Testis (tissue), 3 donors: ENCODE data around the gene ATG5. TPM values are rescaled to one million over a fixed set of nuclear protein-coding genes. Genes with fewer than 3 reads are reported as not detected.

ENCODE experiments used
- DNase-seq: peaks from one replicate; pipeline ENCODE4 v3.0.0-alpha.2; 2019
- H3K27ac ChIP-seq, 2 donors: fragments of 200-600 bp; sonication (generic); one replicate each; pipeline ENCODE4 v1.5.1; 2019
- H3K27me3 ChIP-seq: fragments of 200-600 bp; sonication (generic); one replicate; pipeline ENCODE4 v1.5.1; 2019
- H3K36me3 ChIP-seq: fragments of 200-600 bp; sonication (generic); one replicate; pipeline ENCODE4 v1.5.1; 2017; ENCODE audit warnings: low read depth; ENCODE audit errors: missing control alignments
- H3K4me1 ChIP-seq: fragments of 200-600 bp; sonication (generic); one replicate; pipeline ENCODE4 v1.5.1; 2019
- H3K4me3 ChIP-seq, 2 donors: fragments of 200-600 bp; sonication (generic); one replicate each; pipeline ENCODE4 v1.5.1; 2017 to 2019
- H3K9me3 ChIP-seq: fragments of 200-600 bp; sonication (generic); one replicate; pipeline ENCODE4 v1.5.1; 2017
- POLR2A ChIP-seq: fragments of 450-650 bp; IDR thresholded peaks from one replicate; pipeline ENCODE4 v1.6.1; 2017; ENCODE audit warnings: antibody characterized with exemption, mild to moderate bottlenecking, moderate library complexity
- WGBS, 2 donors: methylation state at CpG; one replicate each; pipeline ENCODE4 v1.1.5; 2018; 5-methylcytosine and 5-hydroxymethylcytosine counted together
- intact Hi-C: fragments of 100-400 bp; cut with DNase I; formaldehyde crosslinking; loops from one replicate; pipeline ENCODE4 v1.15.1; 2023; ENCODE audit warnings: low total_unique reads
- polyA plus RNA-seq: library from polyadenylated mRNA; stranded (reverse); fragments of 350-450 nt; fragmentation: Illumina TruSeq; extraction: RNeasy Lipid Tissue Mini Kit (QIAGEN cat#74804); gene quantifications from one replicate; pipeline ENCODE4 v1.2.3, GENCODE V29; 2014; ENCODE audit warnings: low read depth, low replicate concordance; ENCODE audit not compliant: insufficient read depth
- total RNA-seq, 2 donors: library from RNA; depleted of rRNA; stranded (reverse); fragments of >200 nt; gene quantifications; one replicate each; pipeline ENCODE4 v1.2.3, GENCODE V29; 2016
- TF ChIP-seq, protein P1 (sequence below), 3 experiments: fragments of 450-650 bp in 2 of 3; fragments of 200-600 bp in 1 of 3; sonication (generic) in 1 of 3; IDR thresholded peaks; one replicate each; pipeline ENCODE4 v1.5.1; 2016 to 2019; ENCODE audit warnings: antibody characterized with exemption in 3 of 3, mild to moderate bottlenecking in 2 of 3, moderate library complexity in 1 of 3

The ATG5 gene
- total and polyA plus RNA-seq, 3 donors from 2014 or later: 21.5 to 34.9 (median 27.6) TPM

- Histone ChIP-seq H3K4me3 (no peak overlapping the region), H3K36me3 (no peaks in the 10 kb centered on the region), H3K4me1 (no peaks in the 10 kb centered on the region), H3K9me3 (no peaks in the 10 kb centered on the region), H3K27me3 (no peaks in the 10 kb centered on the region), H3K27ac (no peak overlapping the region)
- intact Hi-C loops: no loop called here
- DNase-seq: no peak
- 83 to 86% methylated on average over 2 of the region's 2 CpGs for WGBS, 2 donors
- TF ChIP-seq, protein P1, sequence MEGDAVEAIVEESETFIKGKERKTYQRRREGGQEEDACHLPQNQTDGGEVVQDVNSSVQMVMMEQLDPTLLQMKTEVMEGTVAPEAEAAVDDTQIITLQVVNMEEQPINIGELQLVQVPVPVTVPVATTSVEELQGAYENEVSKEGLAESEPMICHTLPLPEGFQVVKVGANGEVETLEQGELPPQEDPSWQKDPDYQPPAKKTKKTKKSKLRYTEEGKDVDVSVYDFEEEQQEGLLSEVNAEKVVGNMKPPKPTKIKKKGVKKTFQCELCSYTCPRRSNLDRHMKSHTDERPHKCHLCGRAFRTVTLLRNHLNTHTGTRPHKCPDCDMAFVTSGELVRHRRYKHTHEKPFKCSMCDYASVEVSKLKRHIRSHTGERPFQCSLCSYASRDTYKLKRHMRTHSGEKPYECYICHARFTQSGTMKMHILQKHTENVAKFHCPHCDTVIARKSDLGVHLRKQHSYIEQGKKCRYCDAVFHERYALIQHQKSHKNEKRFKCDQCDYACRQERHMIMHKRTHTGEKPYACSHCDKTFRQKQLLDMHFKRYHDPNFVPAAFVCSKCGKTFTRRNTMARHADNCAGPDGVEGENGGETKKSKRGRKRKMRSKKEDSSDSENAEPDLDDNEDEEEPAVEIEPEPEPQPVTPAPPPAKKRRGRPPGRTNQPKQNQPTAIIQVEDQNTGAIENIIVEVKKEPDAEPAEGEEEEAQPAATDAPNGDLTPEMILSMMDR (IDR thresholded peaks at IDR 0.05): no peak
- no peak for TF ChIP-seq POLR2A
Measured at GRCh38 chr6:106173124-106173879, 152.3 kb downstream of the ATG5 start.

DNA sequence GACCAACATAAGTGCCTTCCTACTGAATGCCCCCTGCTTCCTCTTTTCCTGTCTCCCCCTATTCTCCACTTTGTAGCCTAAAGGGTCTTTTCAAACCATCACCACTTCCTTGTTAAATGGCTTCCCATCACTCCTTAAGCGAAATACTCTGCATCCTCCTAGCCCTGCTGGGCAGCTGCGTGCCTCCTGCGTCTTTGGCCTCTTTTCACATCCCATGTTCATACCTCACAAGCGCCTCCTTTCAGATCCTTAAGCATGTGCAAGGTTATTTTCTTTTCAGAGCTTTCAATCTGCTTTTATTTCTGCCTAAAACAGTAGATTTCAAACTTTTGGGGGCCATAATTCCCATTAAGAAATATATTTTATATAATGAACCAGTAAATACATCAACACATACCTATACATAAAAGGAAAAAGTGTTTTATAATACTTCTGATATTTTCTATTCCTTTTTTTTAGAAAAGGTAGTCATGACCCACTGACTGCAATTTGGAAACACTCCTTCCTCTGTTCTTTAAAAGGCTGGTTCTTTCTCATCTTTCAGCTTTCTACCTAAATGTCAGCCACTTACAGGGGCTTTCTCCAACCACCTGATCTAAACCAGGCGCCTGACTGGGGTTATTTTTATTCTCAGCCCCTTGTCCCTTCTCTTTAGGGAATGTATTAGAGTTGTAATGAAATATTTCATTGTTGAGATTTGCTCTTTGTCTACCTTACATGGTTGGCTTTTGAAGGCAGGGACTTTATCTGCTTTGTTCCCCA is 155.3 kb downstream of the ATG5 start:
- Histone ChIP-seq H3K27ac (no peak overlapping the region), H3K9me3 (no peaks in the 10 kb centered on the region), H3K4me3 (no peak overlapping the region), H3K4me1 (no peaks in the 10 kb centered on the region), H3K36me3 (no peaks in the 10 kb centered on the region), H3K27me3 (no peaks in the 10 kb centered on the region)
- TF ChIP-seq, protein P1 (IDR thresholded peaks at IDR 0.05): no peak
- no peak for TF ChIP-seq POLR2A
- DNase-seq: no peak
- WGBS, 2 donors: 91 to 95% methylated on average over 5 of the region's 5 CpGs
- intact Hi-C loops: no loop called here

GRCh38 chr6:106169517-106169916 is 156.0 kb downstream of the ATG5 start:
- no peak overlapping the region for H3K27ac ChIP-seq
- TF ChIP-seq, protein P1 (IDR thresholded peaks at IDR 0.05): no peak
- TF ChIP-seq POLR2A: no peak
- intact Hi-C loops: no loop called here
- H3K4me3 ChIP-seq: no peak overlapping the region
- DNase-seq: no peak
- H3K4me1 ChIP-seq: no peaks in the 10 kb centered on the region
- H3K36me3 ChIP-seq: no peaks in the 10 kb centered on the region
- WGBS, 2 donors: 92 to 94% methylated on average over 5 of the region's 5 CpGs
- H3K9me3 ChIP-seq: no peaks in the 10 kb centered on the region
- no peaks in the 10 kb centered on the region for H3K27me3 ChIP-seq

- no peak overlapping the region for H3K27ac ChIP-seq
- no peak for TF ChIP-seq POLR2A
- TF ChIP-seq, protein P1 (IDR thresholded peaks at IDR 0.05): no peak
- H3K4me1 ChIP-seq: no peaks in the 10 kb centered on the region
- no peaks in the 10 kb centered on the region for H3K9me3 ChIP-seq
- no peak overlapping the region for H3K4me3 ChIP-seq
- no peaks in the 10 kb centered on the region for H3K27me3 ChIP-seq
- intact Hi-C loops: no loop called here
- no peak for DNase-seq
- no peaks in the 10 kb centered on the region for H3K36me3 ChIP-seq
- 81 to 83% methylated on average over 11 to 15 of the region's 15 CpGs for WGBS, 2 donors
Measured at GRCh38 chr6:106168097-106168888, 157.3 kb downstream of the ATG5 start.
